Lower lobe of right lung (tissue), 2 donors: ENCODE data around the gene GNG14. TPM values are rescaled to one million over a fixed set of nuclear protein-coding genes. Genes with fewer than 3 reads are reported as not detected.
"Not testable (repeated sequence)": the region's sequence is repeated elsewhere in the genome, so short reads cannot be mapped to it uniquely, and the experiment has no call there.

Experiments used
- ATAC-seq, 2 donors: fragments of 200-7000 bp; cut with Tn5 transposase; one replicate each; pipeline ENCODE4 v1.9.1; 2020 to 2022; ENCODE audit warnings: mild to moderate bottlenecking in 2 of 2, moderate library complexity in 2 of 2
- DNase-seq: peaks from one replicate; pipeline ENCODE4 v3.0.0-alpha.2; 2020
- H3K27ac ChIP-seq: fragments of 200-600 bp; one replicate; pipeline ENCODE4 v1.8.0; 2022
- H3K27me3 ChIP-seq: fragments of 200-600 bp; one replicate; pipeline ENCODE4 v1.8.0; 2022; ENCODE audit warnings: low read depth
- H3K36me3 ChIP-seq: fragments of 200-600 bp; one replicate; pipeline ENCODE4 v1.8.0; 2022; ENCODE audit warnings: mild to moderate bottlenecking
- H3K4me1 ChIP-seq: fragments of 200-600 bp; one replicate; pipeline ENCODE4 v1.8.0; 2022
- H3K4me3 ChIP-seq: fragments of 200-600 bp; one replicate; pipeline ENCODE4 v1.8.0; 2022; ENCODE audit warnings: mild to moderate bottlenecking
- H3K9me3 ChIP-seq: fragments of 200-600 bp; one replicate; pipeline ENCODE4 v1.8.0; 2022
- intact Hi-C: fragments of 100-400 bp; cut with DNase I; formaldehyde crosslinking; loops from one replicate; pipeline ENCODE4 v1.11.0; 2022
- long read RNA-seq: library from polyadenylated mRNA; unstranded; transcript quantifications from one replicate; pipeline ENCODE4 v2.0.0, GENCODE V29; 2021
- total RNA-seq: library from RNA; stranded (reverse); fragmentation: NEBNext Ultra II Directional; extraction: Animal tissue kit (Norgen Biotek cat#: 25700); gene quantifications from one replicate; pipeline ENCODE4 v1.2.1, GENCODE V29; 2021
- TF ChIP-seq, protein P1 (sequence below): fragments of 200-600 bp; IDR thresholded peaks from one replicate; pipeline ENCODE4 v1.8.0; 2022; ENCODE audit warnings: antibody characterized with exemption, mild to moderate bottlenecking
- donor health status: DM: no; HTN: yes; CAD: no; lungs with severe emphysema.

GNG14 gene
- not detected for total RNA-seq
- long read RNA-seq, result 0 reads

DNA sequence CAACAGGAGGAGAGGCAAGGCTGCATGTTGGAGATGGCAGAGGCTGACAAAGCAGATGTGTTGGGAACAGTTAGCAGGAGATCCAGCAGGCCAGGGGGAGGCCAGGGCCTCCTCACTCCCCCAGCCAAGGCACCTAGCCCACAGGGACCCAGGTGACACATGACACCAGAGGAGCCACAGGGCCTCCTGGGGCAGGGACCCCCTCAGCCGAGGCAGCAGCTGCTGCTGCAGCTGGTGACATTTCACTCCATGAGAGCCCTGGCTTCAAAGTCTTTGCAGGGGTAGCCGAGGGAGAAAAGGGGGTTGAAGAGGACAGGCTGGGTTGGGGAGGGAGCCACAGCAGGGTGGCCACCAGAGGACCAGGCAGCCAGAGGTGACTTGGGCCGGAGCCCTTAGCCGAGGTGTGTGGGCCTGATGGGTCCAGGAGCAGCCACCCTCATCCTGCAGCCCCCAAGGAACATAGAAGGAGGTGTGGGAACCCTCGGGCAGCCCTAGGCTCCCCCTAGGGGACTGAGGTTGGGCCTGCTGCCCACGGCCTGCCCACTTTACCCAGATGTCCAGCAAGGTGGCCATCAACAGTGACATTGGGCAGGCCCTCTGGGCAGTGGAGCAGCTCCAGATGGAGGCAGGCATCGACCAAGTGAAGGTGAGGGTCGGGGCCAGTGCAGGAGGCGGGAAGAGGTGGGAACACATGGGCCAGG is at the start of gene GNG14:
GNG14 (plus strand) TSS at position 503 of the 701 bp plus-strand sequence; CDS start at position 554, 51 bp downstream.
- DNase-seq (no peak), ATAC-seq (no peak)
- TF ChIP-seq, protein P1, sequence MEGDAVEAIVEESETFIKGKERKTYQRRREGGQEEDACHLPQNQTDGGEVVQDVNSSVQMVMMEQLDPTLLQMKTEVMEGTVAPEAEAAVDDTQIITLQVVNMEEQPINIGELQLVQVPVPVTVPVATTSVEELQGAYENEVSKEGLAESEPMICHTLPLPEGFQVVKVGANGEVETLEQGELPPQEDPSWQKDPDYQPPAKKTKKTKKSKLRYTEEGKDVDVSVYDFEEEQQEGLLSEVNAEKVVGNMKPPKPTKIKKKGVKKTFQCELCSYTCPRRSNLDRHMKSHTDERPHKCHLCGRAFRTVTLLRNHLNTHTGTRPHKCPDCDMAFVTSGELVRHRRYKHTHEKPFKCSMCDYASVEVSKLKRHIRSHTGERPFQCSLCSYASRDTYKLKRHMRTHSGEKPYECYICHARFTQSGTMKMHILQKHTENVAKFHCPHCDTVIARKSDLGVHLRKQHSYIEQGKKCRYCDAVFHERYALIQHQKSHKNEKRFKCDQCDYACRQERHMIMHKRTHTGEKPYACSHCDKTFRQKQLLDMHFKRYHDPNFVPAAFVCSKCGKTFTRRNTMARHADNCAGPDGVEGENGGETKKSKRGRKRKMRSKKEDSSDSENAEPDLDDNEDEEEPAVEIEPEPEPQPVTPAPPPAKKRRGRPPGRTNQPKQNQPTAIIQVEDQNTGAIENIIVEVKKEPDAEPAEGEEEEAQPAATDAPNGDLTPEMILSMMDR, result no peak
- Histone ChIP-seq H3K4me3 (no peak within 1 kb of the TSS), H3K27ac (no peak within 1 kb of the TSS), H3K36me3 (peaks cover 4% of the 10 kb centered on the region), H3K27me3 (no peaks in the 10 kb centered on the region), H3K9me3 (no peaks in the 10 kb centered on the region), H3K4me1 (no peaks in the 10 kb centered on the region)
- intact Hi-C loops, result no loop called here

DNA sequence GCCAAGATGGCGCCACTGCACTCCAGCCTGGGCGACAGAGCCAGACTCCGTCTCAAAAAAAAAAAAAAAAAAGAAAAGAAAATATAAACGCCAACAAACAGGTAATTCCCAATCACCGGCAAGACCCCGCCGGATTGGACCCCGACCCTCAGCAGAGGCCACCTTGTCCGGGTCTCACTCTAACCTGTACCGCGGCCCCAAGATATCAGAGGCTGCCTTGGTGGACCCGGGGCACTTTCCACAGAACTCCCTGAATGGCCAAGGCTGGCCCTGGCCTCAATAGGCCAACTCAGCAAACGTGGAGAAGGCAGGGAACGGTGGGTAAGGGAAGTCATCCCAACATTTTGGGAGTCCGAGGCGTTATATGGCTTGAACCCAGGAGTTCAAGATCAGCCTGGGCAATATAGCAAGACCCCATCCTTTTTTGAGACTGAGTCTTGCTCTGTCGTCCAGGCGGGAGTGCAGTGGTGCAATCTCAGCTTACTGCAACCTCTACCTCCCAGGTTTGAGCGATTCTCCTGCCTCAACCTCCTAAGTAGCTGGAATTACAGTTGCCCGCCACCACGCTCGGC is 49.1 kb upstream of the GNG14 start:
- Histone ChIP-seq H3K27me3 (no peaks in the 10 kb centered on the region), H3K4me1 (peaks cover 8% of the 10 kb centered on the region), H3K9me3 (no peaks in the 10 kb centered on the region), H3K4me3 (no peak overlapping the region), H3K36me3 (no peaks in the 10 kb centered on the region), H3K27ac (no peak overlapping the region)
- TF ChIP-seq, protein P1, result no peak
- intact Hi-C loops, result no loop called here
- ATAC-seq (no peak), DNase-seq (no peak)

DNA sequence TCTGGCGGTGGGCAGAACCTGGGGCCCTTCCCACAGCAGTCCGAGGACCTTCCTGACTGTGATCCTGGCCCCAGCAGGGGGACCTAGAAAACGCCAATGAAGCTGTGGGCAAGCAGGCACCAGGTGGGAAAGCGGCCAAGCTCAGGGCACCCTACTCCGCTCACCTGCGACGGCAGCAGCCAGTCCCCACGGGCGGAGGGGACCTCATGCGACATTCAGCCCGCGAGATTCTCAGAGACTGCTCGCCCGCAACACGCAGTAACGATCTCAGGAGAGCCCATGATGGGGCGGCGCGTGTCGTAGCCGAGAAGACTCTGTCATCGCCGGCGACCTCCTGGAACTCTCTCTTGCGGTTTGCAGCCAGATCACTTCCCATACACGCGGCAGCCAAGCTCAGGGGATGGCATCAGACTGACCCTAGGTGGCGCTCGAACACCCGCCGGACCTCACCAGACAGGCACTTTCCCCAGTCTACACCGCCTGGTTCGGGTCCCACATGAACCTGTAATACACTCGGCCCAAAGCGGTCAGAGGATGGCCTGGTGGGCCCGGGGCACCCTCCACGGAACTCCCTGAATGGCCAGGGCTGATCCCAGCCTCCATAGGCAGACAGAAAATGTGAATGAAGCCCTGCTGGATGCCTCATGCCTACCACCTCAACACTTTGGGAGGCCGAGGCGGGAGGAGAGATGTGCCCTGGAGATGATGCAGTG is 47.7 kb upstream of the GNG14 start:
- H3K36me3 ChIP-seq, result peaks cover 4% of the 10 kb centered on the region
- DNase-seq (peak; percentile 90), ATAC-seq (peak; percentile 95)
- no peaks in the 10 kb centered on the region for H3K9me3 ChIP-seq
- no peaks in the 10 kb centered on the region for H3K27me3 ChIP-seq
- H3K4me1 ChIP-seq, result peaks cover 8% of the 10 kb centered on the region
- intact Hi-C loops, result no loop called here
- TF ChIP-seq, protein P1, result peak; percentile 84
- peak overlapping the region; percentile 33 for H3K4me3 ChIP-seq
- H3K27ac ChIP-seq, result no peak overlapping the region

DNA sequence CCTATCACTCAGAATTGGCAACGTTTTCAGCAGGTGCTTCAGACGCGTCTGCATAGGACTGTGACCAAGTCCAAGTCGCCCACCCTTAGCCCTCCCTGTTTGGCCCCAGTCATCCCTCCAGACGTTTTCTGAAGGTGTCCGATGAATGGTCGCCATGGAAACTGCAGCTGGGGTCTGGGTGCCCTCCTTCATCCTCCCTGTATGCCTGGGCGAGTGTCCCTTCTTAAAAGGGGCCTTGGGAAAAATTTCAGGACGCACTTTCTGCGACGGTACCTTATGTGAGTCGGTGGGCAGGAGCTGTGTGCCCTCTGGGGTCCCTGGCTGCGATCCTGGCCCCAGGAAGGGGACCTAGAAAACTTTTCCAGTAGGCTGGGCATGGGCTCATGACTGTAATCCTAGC is 46.3 kb upstream of the GNG14 start:
- no peak for ATAC-seq
- H3K27me3 ChIP-seq, result no peaks in the 10 kb centered on the region
- no peak for DNase-seq
- no peaks in the 10 kb centered on the region for H3K9me3 ChIP-seq
- H3K4me1 ChIP-seq, result peaks cover 8% of the 10 kb centered on the region
- no peak overlapping the region for H3K27ac ChIP-seq
- intact Hi-C loops, result no loop called here
- peaks cover 7% of the 10 kb centered on the region for H3K36me3 ChIP-seq
- H3K4me3 ChIP-seq, result no peak overlapping the region
- TF ChIP-seq, protein P1, result no peak

DNA sequence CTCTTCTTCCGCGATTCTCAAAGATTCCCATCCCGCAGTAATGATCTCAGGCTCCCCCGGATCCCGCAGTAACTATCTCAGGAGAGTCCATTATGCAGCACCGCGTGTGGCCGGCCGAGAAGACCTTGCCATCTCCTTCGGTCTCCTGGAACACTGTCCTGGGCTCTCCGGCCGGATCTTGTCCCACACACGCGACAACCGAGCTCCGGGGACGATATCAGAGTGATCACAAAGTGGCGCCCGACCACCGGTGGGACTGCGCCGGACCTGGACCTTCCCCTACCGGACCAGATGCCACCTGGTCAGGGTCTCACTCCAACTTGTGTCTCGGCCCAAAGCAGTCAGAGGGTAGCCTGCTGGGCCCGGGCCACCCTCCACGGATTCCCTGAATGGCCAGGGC is 45.3 kb upstream of the GNG14 start:
- intact Hi-C loops, result no loop called here
- DNase-seq, result no peak
- no peaks in the 10 kb centered on the region for H3K9me3 ChIP-seq
- no peak for ATAC-seq
- no peaks in the 10 kb centered on the region for H3K27me3 ChIP-seq
- peaks cover 8% of the 10 kb centered on the region for H3K4me1 ChIP-seq
- TF ChIP-seq, protein P1, result no peak
- no peak overlapping the region for H3K4me3 ChIP-seq
- peaks cover 7% of the 10 kb centered on the region for H3K36me3 ChIP-seq
- no peak overlapping the region for H3K27ac ChIP-seq

DNA sequence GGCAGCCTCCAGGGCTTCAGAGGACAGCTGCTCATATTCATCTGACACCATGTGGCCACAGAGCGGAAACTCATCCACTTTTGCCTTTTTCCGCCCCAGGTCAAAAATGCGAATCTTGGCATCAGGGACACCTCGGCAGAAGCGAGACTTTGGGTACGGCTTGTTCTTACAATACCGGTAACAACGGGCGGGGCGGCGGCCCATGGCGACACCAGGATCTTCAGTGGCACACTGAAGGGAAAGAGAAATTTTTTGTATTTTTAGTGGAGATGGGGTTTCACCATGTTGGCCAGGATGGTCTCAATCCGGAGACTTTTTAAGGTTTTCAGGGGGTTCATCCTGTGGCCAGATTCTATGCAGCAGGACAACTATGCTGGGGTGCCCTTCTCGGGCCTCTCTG is 44.1 kb upstream of the GNG14 start:
- ATAC-seq, H3K4me3 ChIP-seq, intact Hi-C loops, H3K27me3 ChIP-seq, H3K36me3 ChIP-seq, H3K9me3 ChIP-seq, H3K27ac ChIP-seq, DNase-seq: not testable (repeated sequence)
- peaks cover 18% of the 10 kb centered on the region for H3K4me1 ChIP-seq
